ENCODE results near the gene STPG2. TPM values are rescaled to one million over a fixed set of nuclear protein-coding genes. Genes with fewer than 3 reads are reported as not detected.

The STPG2 gene
- total RNA-seq, 1 donor from 2014 or later, result 2.5 TPM

DNA sequence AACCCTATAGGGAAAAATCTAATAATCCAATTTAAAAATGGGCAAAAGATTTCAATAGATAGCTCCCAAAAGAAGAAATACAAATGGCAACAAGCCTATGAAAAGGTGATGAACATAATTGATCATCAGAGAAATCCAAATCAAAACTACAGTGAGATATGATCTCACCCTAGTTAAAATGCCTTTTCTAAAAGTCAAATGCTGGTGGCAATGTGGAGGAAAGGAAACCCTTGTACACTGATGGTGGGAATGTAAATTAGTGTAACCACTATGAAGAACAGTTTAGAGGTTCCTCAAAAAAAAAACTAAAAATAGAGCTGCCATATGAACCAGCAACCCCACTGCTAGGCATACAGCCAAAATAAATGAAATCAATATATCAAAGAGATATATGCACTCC, 44.5 kb downstream of the STPG2 start:
- no peaks in the 10 kb centered on the region for H3K36me3 Mint-ChIP-seq (ENCODE audit: low read depth, unreplicated experiment)
- TF ChIP-seq, protein P1, sequence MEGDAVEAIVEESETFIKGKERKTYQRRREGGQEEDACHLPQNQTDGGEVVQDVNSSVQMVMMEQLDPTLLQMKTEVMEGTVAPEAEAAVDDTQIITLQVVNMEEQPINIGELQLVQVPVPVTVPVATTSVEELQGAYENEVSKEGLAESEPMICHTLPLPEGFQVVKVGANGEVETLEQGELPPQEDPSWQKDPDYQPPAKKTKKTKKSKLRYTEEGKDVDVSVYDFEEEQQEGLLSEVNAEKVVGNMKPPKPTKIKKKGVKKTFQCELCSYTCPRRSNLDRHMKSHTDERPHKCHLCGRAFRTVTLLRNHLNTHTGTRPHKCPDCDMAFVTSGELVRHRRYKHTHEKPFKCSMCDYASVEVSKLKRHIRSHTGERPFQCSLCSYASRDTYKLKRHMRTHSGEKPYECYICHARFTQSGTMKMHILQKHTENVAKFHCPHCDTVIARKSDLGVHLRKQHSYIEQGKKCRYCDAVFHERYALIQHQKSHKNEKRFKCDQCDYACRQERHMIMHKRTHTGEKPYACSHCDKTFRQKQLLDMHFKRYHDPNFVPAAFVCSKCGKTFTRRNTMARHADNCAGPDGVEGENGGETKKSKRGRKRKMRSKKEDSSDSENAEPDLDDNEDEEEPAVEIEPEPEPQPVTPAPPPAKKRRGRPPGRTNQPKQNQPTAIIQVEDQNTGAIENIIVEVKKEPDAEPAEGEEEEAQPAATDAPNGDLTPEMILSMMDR (IDR thresholded peaks at IDR 0.05; ENCODE audit: unreplicated experiment), result no peak
- H3K27ac Mint-ChIP-seq (ENCODE audit: unreplicated experiment), result no peak overlapping the region
- H3K4me1 Mint-ChIP-seq (ENCODE audit: unreplicated experiment), result no peaks in the 10 kb centered on the region
- peaks cover 1% of the 10 kb centered on the region for H3K27me3 Mint-ChIP-seq (ENCODE audit: unreplicated experiment)
- H3K4me3 Mint-ChIP-seq (ENCODE audit: unreplicated experiment), result no peak overlapping the region
- no peak for DNase-seq (ENCODE audit: low spot score)
- H3K9me3 Mint-ChIP-seq (ENCODE audit: unreplicated experiment), result no peaks in the 10 kb centered on the region

DNA sequence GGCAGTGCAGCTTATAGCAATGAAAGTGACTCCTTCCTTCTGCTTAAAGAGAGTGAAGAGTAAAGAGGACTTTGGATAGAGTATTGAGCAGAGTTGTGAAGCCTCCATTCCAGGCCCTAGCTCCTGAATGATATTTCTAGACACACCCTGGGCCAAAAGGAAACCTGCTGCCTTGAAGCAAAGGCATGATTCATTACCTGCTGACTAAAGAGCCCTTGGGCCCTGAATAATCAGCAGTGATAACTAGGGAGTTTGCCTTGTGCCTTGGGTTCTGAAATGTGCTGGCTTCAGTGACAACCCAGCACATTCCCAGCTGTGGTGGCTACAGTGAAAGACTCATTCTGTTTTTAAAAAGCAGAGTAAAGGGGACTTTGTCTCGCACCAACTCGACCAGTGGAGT, 49.2 kb downstream of the STPG2 start:
- no peak for DNase-seq (ENCODE audit: low spot score)
- H3K27ac Mint-ChIP-seq (ENCODE audit: unreplicated experiment), result no peak overlapping the region
- H3K36me3 Mint-ChIP-seq (ENCODE audit: low read depth, unreplicated experiment), result no peaks in the 10 kb centered on the region
- TF ChIP-seq, protein P1 (IDR thresholded peaks at IDR 0.05; ENCODE audit: unreplicated experiment), result no peak
- no peaks in the 10 kb centered on the region for H3K27me3 Mint-ChIP-seq (ENCODE audit: unreplicated experiment)
- no peaks in the 10 kb centered on the region for H3K4me1 Mint-ChIP-seq (ENCODE audit: unreplicated experiment)
- H3K9me3 Mint-ChIP-seq (ENCODE audit: unreplicated experiment), result no peaks in the 10 kb centered on the region
- no peak overlapping the region for H3K4me3 Mint-ChIP-seq (ENCODE audit: unreplicated experiment)

DNA sequence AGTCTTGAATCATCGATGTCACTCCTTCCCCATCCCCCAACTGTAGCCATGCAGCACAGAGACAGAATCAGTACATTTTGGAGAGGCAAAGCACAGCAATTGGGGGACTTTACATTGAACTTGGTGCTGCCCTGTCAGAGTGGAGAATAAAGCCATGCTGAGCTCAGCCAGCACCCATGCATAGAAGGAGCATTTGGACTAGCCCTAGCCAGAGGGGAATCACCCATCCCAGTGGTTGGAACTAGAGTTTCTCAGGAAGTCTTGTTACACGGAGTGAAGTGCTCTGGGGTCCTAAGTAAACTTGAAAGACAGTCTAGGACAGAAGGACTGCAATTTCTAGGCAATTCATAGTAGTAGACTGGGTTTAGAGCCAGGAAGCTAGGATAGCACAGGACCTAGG, 49.6 kb downstream of the STPG2 start:
- DNase-seq (ENCODE audit: low spot score), result no peak
- no peak overlapping the region for H3K4me3 Mint-ChIP-seq (ENCODE audit: unreplicated experiment)
- TF ChIP-seq, protein P1 (IDR thresholded peaks at IDR 0.05; ENCODE audit: unreplicated experiment), result no peak
- H3K36me3 Mint-ChIP-seq (ENCODE audit: low read depth, unreplicated experiment), result no peaks in the 10 kb centered on the region
- H3K4me1 Mint-ChIP-seq (ENCODE audit: unreplicated experiment), result no peaks in the 10 kb centered on the region
- no peaks in the 10 kb centered on the region for H3K27me3 Mint-ChIP-seq (ENCODE audit: unreplicated experiment)
- no peak overlapping the region for H3K27ac Mint-ChIP-seq (ENCODE audit: unreplicated experiment)
- H3K9me3 Mint-ChIP-seq (ENCODE audit: unreplicated experiment), result no peaks in the 10 kb centered on the region

- H3K9me3 Mint-ChIP-seq (ENCODE audit: unreplicated experiment), result no peaks in the 10 kb centered on the region
- TF ChIP-seq, protein P1 (IDR thresholded peaks at IDR 0.05; ENCODE audit: unreplicated experiment), result peak; percentile 59
- no peak overlapping the region for H3K27ac Mint-ChIP-seq (ENCODE audit: unreplicated experiment)
- H3K4me3 Mint-ChIP-seq (ENCODE audit: unreplicated experiment), result no peak overlapping the region
- no peak for DNase-seq (ENCODE audit: low spot score)
- no peaks in the 10 kb centered on the region for H3K36me3 Mint-ChIP-seq (ENCODE audit: low read depth, unreplicated experiment)
- no peaks in the 10 kb centered on the region for H3K27me3 Mint-ChIP-seq (ENCODE audit: unreplicated experiment)
- H3K4me1 Mint-ChIP-seq (ENCODE audit: unreplicated experiment), result no peaks in the 10 kb centered on the region
Observed at GRCh38 chr4:98092833-98093439, 50.3 kb downstream of the STPG2 start.

DNA sequence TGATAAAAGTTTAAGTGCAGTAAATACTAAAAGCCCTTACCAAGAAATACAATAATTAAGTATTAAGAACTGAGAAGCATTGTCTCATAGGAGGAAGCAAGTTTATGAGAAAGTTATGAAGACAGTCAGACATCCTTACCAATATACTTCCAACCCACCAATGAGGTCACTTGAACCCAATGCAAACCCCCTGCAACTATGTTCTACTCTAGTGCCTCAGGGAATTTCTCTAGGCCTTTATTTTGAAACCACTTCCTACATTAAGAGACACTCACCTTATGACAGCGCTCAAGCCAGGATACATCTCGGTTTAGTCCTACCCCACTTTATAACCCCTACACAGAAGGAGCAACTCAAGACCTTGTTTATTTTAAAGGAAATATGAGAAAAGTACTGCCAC, 61.3 kb downstream of the STPG2 start:
- no peak for DNase-seq (ENCODE audit: low spot score)
- Mint-ChIP-seq H3K27me3 (ENCODE audit: unreplicated experiment) (no peaks in the 10 kb centered on the region), H3K27ac (ENCODE audit: unreplicated experiment) (no peak overlapping the region), H3K36me3 (ENCODE audit: low read depth, unreplicated experiment) (no peaks in the 10 kb centered on the region), H3K4me3 (ENCODE audit: unreplicated experiment) (no peak overlapping the region), H3K4me1 (ENCODE audit: unreplicated experiment) (no peaks in the 10 kb centered on the region), H3K9me3 (ENCODE audit: unreplicated experiment) (no peaks in the 10 kb centered on the region)
- TF ChIP-seq, protein P1 (IDR thresholded peaks at IDR 0.05; ENCODE audit: unreplicated experiment), result no peak
